GM12878 (cell line): Measurements from ENCODE around the gene KCNQ1. TPM values are rescaled to one million over a fixed set of nuclear protein-coding genes. Genes with fewer than 3 reads are reported as not detected.

Experiments
- ATAC-seq: fragments of 200-7000 bp; cut with Tn5 transposase; 3 replicates; pipeline ENCODE4 v1.9.1; 2020; ENCODE audit warnings: mild to moderate bottlenecking, moderate library complexity
- BruUV-seq: library from RNA; stranded (reverse); fragments of 400-500 nt; replicated peaks from 2 replicates; lab custom pipeline; 2021; lab: Mats Ljungman, UMichigan
- CTCF ChIA-PET: fragments of 300-600 bp; sonication (Branson Sonifier 250); formaldehyde crosslinking; extraction: SDS; loops from one replicate; lab custom pipeline; 2021; ENCODE audit warnings: inconsistent platforms; lab: Yijun Ruan, JAX
- POLR2A ChIA-PET: fragments of 350-600 bp; formaldehyde crosslinking; extraction: SDS; loops from one replicate; lab custom pipeline; 2021; ENCODE audit warnings: inconsistent platforms; lab: Charles Lee
- RAD21 ChIA-PET: fragments of 300-600 bp; sonication (Branson Sonifier 250); formaldehyde crosslinking; loops from one replicate; lab custom pipeline; 2023; ENCODE audit warnings: antibody characterized with exemption; ENCODE audit not compliant: unreplicated experiment; lab: Charles Lee
- SMC1A ChIA-PET: fragments of 300-600 bp; sonication (Branson Sonifier 250); formaldehyde crosslinking; loops from one replicate; lab custom pipeline; 2023; ENCODE audit not compliant: unreplicated experiment, uncharacterized antibody; lab: Charles Lee
- DNase-seq: peaks from one replicate; pipeline ENCODE4 v3.0.0-alpha.2; 2011; ENCODE audit warnings: low read depth, low spot score
- FAIRE-seq: peaks from 3 replicates; lab custom pipeline; 2011; peaks lifted over from hg19 to GRCh38; lab: Jason Lieb, UNC
- H2AFZ ChIP-seq: 2 replicates; pipeline ENCODE4 v1.6.0; 2011; ENCODE audit warnings: low read depth, low read length, control low read depth; ENCODE audit not compliant: control insufficient read depth
- H3K27ac ChIP-seq: 2 replicates; pipeline ENCODE4 v1.5.1; 2011; ENCODE audit warnings: control low read depth; ENCODE audit not compliant: control insufficient read depth, insufficient read depth
- H3K27me3 ChIP-seq, 2 experiments: replicated peaks in 1 of 2; 2 replicates each; pipeline versions ENCODE4 v1.6.0 to v1.6.1; 2011; ENCODE audit warnings: low read length in 1 of 2; ENCODE audit not compliant: control insufficient read depth in 2 of 2, insufficient read depth in 2 of 2
- H3K36me3 ChIP-seq, 2 experiments: 2 replicates each; pipeline ENCODE4 v1.5.1; 2011; ENCODE audit warnings: low read length in 1 of 2; ENCODE audit not compliant: control insufficient read depth in 2 of 2, insufficient read depth in 2 of 2
- H3K4me1 ChIP-seq: 2 replicates; pipeline ENCODE4 v1.6.1; 2011; ENCODE audit warnings: mild to moderate bottlenecking, low read length, moderate library complexity, mixed read lengths; ENCODE audit not compliant: control insufficient read depth, insufficient read depth
- H3K4me2 ChIP-seq: 2 replicates; pipeline ENCODE4 v1.6.0; 2011; ENCODE audit warnings: control low read depth; ENCODE audit not compliant: control insufficient read depth, insufficient read depth
- H3K4me3 ChIP-seq: fragments of 200-600 bp; sonication (generic); 2 replicates; pipeline ENCODE4 v1.5.1; 2016
- H3K79me2 ChIP-seq: 2 replicates; pipeline ENCODE4 v1.6.0; 2011; ENCODE audit warnings: low read length; ENCODE audit not compliant: control insufficient read depth, insufficient read depth
- H3K9ac ChIP-seq: 2 replicates; pipeline ENCODE4 v1.8.0; 2011; ENCODE audit warnings: low read length, control low read depth, mixed read lengths; ENCODE audit not compliant: control insufficient read depth, insufficient read depth
- H3K9me3 ChIP-seq: replicated peaks from 3 replicates; pipeline ENCODE4 v1.5.1; 2011; ENCODE audit warnings: mild to moderate bottlenecking, low read length; ENCODE audit not compliant: control insufficient read depth, insufficient read depth
- H4K20me1 ChIP-seq: 2 replicates; pipeline ENCODE4 v1.6.0; 2011; ENCODE audit not compliant: control insufficient read depth, insufficient read depth
- CEBPB ChIP-seq, 2 experiments: fragments of 150-350 bp in 1 of 2; IDR thresholded peaks; 2 replicates each; pipeline ENCODE4 v1.6.1; 2012 to 2014; ENCODE audit warnings: low read depth in 2 of 2, low read length in 2 of 2, borderline replicate concordance in 1 of 2, inconsistent platforms in 1 of 2
- HCFC1 ChIP-seq: fragments of 150-350 bp; IDR thresholded peaks from 2 replicates; pipeline ENCODE4 v1.6.1; 2014; ENCODE audit warnings: low read length
- WGBS: methylation state at CpG from one replicate; pipeline ENCODE4 v1.1.6; 2016; ENCODE audit warnings: low lambda C conversion rate; ENCODE audit not compliant: insufficient replicate concordance, insufficient coverage; ENCODE audit errors: missing lambda C conversion rate; 5-methylcytosine and 5-hydroxymethylcytosine counted together
- in situ Hi-C: fragments of 300-500 bp; cut with MboI; formaldehyde crosslinking; loops from 9 replicates; pipeline ENCODE4 v1.14.3; 2018; ENCODE audit warnings: mixed read lengths
- intact Hi-C: fragments of 100-400 bp; cut with micrococcal nuclease; formaldehyde crosslinking; loops from one replicate; pipeline ENCODE4 v1.14.2; 2022; ENCODE audit not compliant: unreplicated experiment
- polyA plus RNA-seq, 11 experiments: library from polyadenylated mRNA; depleted of rRNA in 4 of 11; unstranded in 6 of 11; stranded (reverse) in 5 of 11; fragments of >200 nt; fragmentation: Nextera tagmentation in 4 of 11; fragmentation: Illumina TruSeq in 1 of 11; extraction: Ambion mirVana in 4 of 11; extraction: Trizol in 1 of 11; gene quantifications; 1 replicate in 1 of 11; 2 replicates in 10 of 11; pipeline versions ENCODE4 v1.2.1 to v1.2.3, GENCODE V29; 2011 to 2016; ENCODE audit warnings: inconsistent platforms in 2 of 11, missing spikeins in 2 of 11, low read depth in 1 of 11
- total RNA-seq, 4 experiments: library from RNA; depleted of rRNA in 3 of 4; stranded (reverse); fragments of >200 nt in 3 of 4; fragmentation: Illumina TruSeq in 1 of 4; extraction: Trizol in 1 of 4; gene quantifications; 2 replicates each; pipeline versions ENCODE4 v1.2.1 to v1.2.3, GENCODE V29; 2013 to 2021

The KCNQ1 gene
- total and polyA plus RNA-seq, 10 of the 15 experiments (the other 5 are each of a cell fraction or from before 2014, with no cell fraction given) = 0.03 to 0.15 (median 0.12) TPM; not detected in 7

DNA sequence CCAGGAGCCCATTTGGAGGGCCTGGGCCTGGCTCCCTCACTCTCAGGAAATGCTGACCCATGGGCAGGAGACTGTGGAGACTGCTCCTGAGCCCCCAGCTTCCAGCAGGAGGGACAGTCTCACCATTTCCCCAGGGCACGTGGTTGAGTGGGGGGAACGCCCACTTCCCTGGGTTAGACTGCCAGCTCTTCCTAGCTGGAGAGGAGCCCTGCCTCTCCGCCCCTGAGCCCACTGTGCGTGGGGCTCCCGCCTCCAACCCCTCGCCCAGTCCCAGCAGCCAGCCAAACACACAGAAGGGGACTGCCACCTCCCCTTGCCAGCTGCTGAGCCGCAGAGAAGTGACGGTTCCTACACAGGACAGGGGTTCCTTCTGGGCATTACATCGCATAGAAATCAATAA is 403.7 kb downstream of the KCNQ1 start:
- no peak overlapping the region for H3K9ac ChIP-seq
- no peaks in the 10 kb centered on the region for H3K27me3 ChIP-seq
- no peak for FAIRE-seq
- no peak for DNase-seq
- intact Hi-C loops = no loop called here
- in situ Hi-C loops = no loop called here
- H3K79me2 ChIP-seq = no peaks in the 10 kb centered on the region
- TF ChIP-seq CEBPB (IDR thresholded peaks at IDR 0.05; ENCODE audit: borderline replicate concordance in 1 of 2, low read depth in 2 of 2, low read length in 2 of 2) = no peak
- no peaks in the 10 kb centered on the region for H4K20me1 ChIP-seq
- no TSS peak for BruUV-seq
- H3K4me3 ChIP-seq = no peak overlapping the region
- ChIA-PET SMC1A (no interaction called here), RAD21 (no interaction called here), POLR2A (no interaction called here), CTCF (no interaction called here)
- no peaks in the 10 kb centered on the region for H3K4me1 ChIP-seq
- H3K4me2 ChIP-seq = no peak overlapping the region
- H3K9me3 ChIP-seq = no peaks in the 10 kb centered on the region
- no peak overlapping the region for H2AFZ ChIP-seq
- H3K27ac ChIP-seq = no peak overlapping the region
- no peak for ATAC-seq
- H3K36me3 ChIP-seq = no peaks in the 10 kb centered on the region
- 32% methylated on average over 9 of the region's 9 CpGs for WGBS

DNA sequence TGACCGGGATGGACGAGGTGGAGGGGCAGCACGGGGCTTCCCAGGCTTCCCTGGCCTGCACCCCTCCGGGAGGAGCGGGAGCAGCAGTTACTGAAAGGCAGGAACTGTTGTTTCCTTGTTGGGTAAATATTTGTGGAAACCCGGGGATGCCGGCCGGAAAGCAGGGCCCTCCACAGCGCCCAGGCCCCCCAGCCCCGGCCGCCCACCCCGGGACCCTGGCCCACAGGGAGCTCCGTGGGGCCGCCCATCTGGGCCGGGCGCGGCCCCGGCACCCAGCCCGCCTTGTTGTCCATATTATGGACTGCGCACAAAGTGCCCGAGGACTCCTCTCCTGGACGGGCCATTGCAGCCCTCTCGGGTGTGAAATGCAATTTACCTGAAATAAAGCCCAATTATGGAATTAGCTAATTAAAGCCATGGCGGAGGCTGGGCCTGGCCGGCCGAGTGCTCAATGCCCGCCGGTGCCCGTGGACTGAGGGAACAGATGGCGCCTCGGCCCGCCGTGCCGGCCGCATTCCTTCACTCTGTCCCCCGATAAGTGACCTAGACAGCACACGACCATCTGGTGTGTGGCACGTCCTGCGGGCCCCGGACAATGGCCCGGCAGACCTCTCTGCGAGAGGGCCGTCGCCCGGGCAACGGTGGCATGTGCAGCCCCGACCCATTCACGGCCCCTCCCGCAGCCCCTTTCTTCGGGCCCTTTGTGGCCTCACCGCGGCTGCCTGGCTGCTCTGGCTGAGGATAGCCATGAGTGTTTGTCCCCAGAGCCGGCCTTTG is 405.4 kb downstream of the KCNQ1 start:
- Histone ChIP-seq H3K79me2 (no peaks in the 10 kb centered on the region), H4K20me1 (no peaks in the 10 kb centered on the region), H3K36me3 (no peaks in the 10 kb centered on the region), H3K9ac (no peak overlapping the region), H3K27ac (no peak overlapping the region), H2AFZ (no peak overlapping the region), H3K9me3 (no peaks in the 10 kb centered on the region), H3K4me3 (no peak overlapping the region), H3K4me1 (no peaks in the 10 kb centered on the region), H3K27me3 (no peaks in the 10 kb centered on the region), H3K4me2 (no peak overlapping the region)
- ChIA-PET SMC1A (no interaction called here), CTCF (no interaction called here), POLR2A (no interaction called here), RAD21 (no interaction called here)
- ATAC-seq (no peak), DNase-seq (no peak), FAIRE-seq (no peak)
- 62% methylated on average over 53 of the region's 53 CpGs for WGBS
- no TSS peak for BruUV-seq
- TF ChIP-seq HCFC1 = no peak
- intact Hi-C loops (no loop called here), in situ Hi-C loops (no loop called here)
